Skin epidermis (tissue), 12 donors: ENCODE data around the gene TMEM151B.

ENCODE experiments used
- H3K27ac ChIP-seq, 21 experiments: fragments of 200-600 bp; sonication (generic) in 11 of 21; one replicate each; pipeline ENCODE4 v1.5.0; 2020; ENCODE audit warnings: mild to moderate bottlenecking in 3 of 21, inconsistent platforms in 2 of 21, moderate library complexity in 2 of 21
- H3K4me3 ChIP-seq, 7 experiments: fragments of 200-600 bp; sonication (generic) in 2 of 7; one replicate each; pipeline ENCODE4 v1.5.0; 2020; ENCODE audit warnings: inconsistent platforms in 2 of 7, mild to moderate bottlenecking in 2 of 7, moderate library complexity in 1 of 7

TMEM151B gene

DNA sequence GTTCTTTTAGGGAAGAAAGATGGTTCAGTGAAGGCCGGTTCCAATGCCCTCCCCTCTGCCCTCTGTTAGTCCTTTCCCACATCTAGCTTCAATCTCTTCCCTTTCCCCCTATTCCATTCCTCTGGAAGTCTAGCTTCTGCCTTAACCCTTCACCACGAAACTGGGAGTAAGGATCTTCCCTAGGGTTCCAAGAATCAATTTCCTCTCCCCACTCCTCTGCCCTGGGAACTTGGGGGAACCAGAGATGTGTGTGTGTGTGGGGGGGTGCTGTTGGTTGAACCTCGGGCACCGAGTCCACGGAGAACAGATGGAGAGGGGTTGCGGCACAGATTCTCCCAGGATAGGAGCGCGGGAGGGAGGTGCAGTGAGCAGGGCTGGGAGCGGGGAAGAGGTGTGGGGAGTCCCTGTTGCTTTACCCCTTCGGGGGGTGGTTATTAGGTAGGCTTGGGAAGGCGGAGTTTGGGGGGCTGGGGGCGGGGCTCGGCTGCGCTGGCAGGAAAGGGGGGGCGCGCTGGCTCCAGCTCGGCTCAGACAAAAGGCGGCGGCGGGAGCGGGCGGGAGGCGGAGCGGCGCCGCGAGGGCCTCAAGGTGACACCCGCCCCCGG, at the start of gene TMEM151B:
TSS of gene TMEM151B (plus strand) at position 530 of the 605 bp plus-strand sequence. CDS start 293 bp downstream, outside the sequence.
- H3K27ac ChIP-seq, result no peak within 1 kb of the TSS
- peak within 1 kb of the TSS in 5 of 7 experiments; percentile 17 to 44 (median 25) for H3K4me3 ChIP-seq

GRCh38 chr6:44220913-44221290, 49.3 kb upstream of the TMEM151B start:
- Histone ChIP-seq H3K27ac (peak overlapping the region in 18 of 21 experiments; percentile 47 to 91 (median 80)), H3K4me3 (no peak overlapping the region)

DNA sequence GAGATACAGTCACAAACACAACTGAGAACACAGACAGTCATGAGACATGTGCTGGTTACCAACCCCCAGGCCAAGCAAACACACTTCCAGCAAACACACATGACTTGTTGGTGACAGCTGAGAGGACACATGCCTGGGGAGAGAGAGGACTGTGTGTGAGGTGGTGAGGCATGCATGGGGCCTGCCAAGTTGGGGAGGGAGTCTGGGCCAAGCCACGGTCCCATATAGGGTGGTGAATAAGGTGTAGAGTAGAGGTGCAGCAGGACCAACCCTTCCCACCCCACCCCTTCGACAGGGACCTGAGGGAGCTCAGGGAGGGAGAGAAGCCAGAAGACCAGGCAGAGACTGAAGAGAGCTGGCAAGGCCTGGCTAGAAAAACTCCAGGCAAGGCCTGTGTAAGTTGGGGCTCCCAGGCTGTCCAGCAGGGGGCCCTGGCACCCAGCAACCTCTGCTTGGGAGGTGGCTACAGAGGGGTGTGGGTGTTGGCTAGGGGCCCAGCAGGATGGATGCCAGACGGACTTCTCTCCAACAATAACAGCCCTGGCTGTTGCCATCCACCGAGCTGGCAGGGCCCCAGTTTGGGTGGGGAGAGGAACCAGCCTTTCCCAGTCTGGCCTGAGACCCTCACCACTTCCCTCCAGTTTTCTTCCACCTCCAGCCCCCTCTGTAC, 48.8 kb upstream of the TMEM151B start:
- peak overlapping the region in 1 of 7 experiments; percentile 68 for H3K4me3 ChIP-seq
- peak overlapping the region in 20 of 21 experiments; percentile 39 to 91 (median 77) for H3K27ac ChIP-seq

DNA sequence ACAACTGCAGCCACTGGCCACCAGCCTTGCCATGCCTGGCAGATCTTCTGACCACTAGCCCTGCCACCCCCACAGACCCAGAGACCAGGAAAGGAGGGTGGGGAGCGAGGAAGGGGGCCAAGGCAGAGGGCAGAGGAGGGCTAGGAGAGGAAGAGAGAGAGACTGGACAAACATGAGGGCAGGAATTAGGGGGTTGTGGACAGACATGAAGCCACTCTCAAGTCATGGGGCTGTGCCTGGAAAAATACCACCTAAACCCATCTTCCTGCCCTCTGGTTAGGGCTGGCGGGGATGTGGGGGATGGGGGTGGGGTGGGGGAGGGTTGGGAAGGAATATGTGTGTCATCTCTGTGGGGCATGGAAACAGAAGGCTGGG, 48.3 kb upstream of the TMEM151B start:
- H3K4me3 ChIP-seq, result peak overlapping the region in 1 of 7 experiments; percentile 68
- peak overlapping the region in 20 of 21 experiments; percentile 39 to 91 (median 77) for H3K27ac ChIP-seq

DNA sequence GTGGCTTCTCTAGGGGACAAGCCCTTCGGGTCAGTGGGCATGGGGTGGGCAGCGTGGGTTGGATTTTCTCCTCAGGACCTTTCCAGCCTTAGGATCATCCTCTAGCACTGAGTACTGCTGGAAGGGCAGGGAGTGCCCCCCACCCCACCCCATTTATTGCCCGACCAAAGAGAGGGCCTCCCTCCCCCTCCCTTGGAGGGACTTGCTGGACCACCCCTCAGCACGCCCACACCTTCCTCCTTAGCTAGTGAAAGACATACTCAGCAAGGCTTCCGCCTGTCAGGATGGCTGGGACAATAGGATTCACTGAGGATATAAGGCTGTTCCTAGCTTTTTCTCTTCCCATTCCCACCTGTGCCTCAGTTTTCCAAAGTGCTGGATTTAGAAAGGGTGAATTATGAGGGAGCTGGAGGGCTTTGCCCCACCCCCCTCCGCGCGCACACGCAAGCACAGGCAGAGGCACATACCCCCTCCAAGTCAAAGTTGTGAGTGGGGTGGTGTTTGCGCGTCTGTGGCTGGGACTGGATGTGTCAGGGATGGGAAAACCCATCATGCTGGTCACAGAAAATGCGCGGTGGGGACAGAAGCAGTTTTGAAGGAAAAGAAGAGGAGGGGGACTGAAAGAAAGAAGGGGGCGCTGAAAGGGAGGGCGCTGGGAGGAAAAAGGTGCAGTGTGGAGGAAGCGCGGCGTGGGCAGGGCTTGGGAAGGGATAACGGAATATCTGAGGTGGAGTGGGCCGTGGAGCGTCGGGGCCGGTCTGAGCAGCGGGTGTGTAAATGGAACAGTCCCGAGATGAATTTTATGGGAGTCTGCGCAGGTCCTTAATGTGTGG, 47.5 kb upstream of the TMEM151B start:
- Histone ChIP-seq H3K27ac (peak overlapping the region in 18 of 21 experiments; percentile 39 to 91 (median 80)), H3K4me3 (peak overlapping the region; percentile 52 to 80 (median 61))

GRCh38 chr6:44223319-44224028, 46.8 kb upstream of the TMEM151B start, which contains the start of gene SLC29A1:
SLC29A1 (plus strand) TSS chr6:44223595; CDS start chr6:44227314, 3,719 bp downstream.
- peak within 1 kb of the TSS in 17 of 21 experiments; percentile 39 to 91 (median 82) for H3K27ac ChIP-seq
- H3K4me3 ChIP-seq, result peak within 1 kb of the TSS; percentile 52 to 80 (median 61)

GRCh38 chr6:44224029-44224964, 46.0 kb upstream of the TMEM151B start:
- Histone ChIP-seq H3K27ac (peak overlapping the region in 12 of 21 experiments; percentile 9 to 91 (median 85)), H3K4me3 (peak overlapping the region; percentile 52 to 80 (median 61))

DNA sequence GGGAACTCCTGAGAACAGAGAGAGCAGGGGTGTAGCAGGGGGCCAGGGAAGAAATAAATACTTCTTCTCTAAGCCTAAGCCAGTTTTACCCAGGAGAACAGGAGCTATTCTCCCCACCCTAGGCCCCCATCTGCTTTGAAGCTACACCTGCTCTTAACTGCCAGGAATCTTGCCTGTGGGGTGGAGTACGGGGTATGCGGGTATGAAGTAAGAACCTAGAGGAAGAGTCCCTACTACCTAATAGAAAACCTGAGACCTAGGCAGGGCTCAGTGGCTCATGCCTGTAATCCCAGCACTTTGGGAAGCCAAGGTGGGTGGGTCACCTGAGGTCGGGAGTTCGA, 45.3 kb upstream of the TMEM151B start:
- Histone ChIP-seq H3K4me3 (no peak overlapping the region), H3K27ac (peak overlapping the region in 4 of 21 experiments; percentile 14 to 88 (median 32))

- H3K27ac ChIP-seq, result peak overlapping the region in 6 of 21 experiments; percentile 12 to 55 (median 20)
- no peak overlapping the region for H3K4me3 ChIP-seq
Measured at GRCh38 chr6:44225579-44226325, 44.5 kb upstream of the TMEM151B start.

- no peak overlapping the region for H3K4me3 ChIP-seq
- H3K27ac ChIP-seq, result peak overlapping the region in 10 of 21 experiments; percentile 12 to 74 (median 46)
Measured at GRCh38 chr6:44226368-44227147, 43.7 kb upstream of the TMEM151B start.

DNA sequence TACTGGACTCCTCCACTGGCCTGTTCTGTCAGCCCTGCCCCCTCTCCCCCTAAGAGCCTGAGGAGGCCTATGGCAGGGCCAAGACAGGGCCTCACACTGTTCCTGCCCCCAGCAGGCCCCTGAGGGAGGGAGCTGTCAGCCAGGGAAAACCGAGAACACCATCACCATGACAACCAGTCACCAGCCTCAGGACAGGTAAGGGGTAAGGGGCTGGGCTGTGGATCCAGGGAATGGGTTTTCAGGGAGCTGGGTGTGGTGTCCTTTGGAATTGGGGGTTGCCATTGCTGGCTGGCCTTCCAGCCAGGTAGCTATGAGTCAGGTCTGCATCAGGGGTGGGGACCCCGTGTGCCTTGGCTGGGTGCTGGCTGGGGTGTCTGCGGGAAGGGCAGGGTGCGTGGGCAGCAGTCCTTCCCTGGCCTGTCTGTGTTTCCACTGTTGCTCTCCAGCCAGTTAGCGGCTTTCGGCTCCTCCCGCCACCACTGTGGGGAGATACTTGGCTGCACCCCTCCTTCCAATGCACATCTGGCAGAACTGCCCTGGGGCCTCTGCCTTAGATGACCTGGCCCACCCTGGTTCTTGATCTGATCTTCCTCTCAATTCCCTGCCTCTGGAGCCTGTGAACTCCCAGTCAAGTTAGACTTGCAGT, 43.0 kb upstream of the TMEM151B start:
- H3K4me3 ChIP-seq, result no peak overlapping the region
- H3K27ac ChIP-seq, result peak overlapping the region in 9 of 21 experiments; percentile 1 to 74 (median 55)

DNA sequence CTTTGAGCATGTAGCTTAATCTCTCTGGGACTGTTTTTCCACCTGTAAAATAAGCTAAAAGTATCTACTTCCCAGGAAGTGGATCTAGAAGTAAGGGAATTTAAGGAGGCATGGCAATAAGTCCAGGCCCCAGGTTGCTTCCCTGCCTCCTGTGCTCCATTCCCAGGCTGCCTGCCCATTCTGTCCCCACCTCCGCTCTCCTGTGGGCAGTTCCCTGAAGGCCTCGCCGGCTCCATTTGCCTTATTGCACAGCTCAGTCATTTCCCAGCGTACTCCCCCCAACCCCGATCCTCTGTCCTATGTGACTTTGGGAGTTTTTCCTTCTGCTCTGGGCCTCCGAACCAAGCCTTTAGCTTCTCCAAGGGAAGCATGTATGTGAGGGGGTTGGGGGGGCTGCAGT, 42.2 kb upstream of the TMEM151B start:
- H3K27ac ChIP-seq, result peak overlapping the region in 6 of 21 experiments; percentile 12 to 74 (median 56)
- no peak overlapping the region for H3K4me3 ChIP-seq

DNA sequence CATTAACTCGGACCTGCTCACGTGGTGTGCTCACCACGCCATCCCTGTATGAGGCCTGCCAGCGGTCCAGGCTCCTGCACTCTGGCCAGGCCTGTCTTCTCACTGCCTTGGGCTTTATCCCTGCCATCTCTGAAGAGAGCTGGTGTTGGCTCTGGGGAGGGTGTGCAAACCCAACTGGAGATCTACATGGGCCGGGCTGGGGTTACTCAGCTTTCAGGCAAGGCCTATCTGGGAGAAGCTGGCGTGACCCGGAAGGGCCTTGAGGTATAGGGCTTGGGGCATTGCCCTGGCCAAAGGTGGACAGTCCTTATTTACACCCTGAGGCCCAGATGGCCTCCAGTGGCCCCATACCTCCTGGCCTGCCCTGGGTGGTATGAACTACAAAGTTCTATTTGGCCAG, 41.8 kb upstream of the TMEM151B start:
- Histone ChIP-seq H3K27ac (peak overlapping the region in 3 of 21 experiments; percentile 36 to 74 (median 47)), H3K4me3 (no peak overlapping the region)

- no peak overlapping the region for H3K4me3 ChIP-seq
- peak overlapping the region in 3 of 21 experiments; percentile 36 to 74 (median 47) for H3K27ac ChIP-seq
Measured at GRCh38 chr6:44228836-44229235, 41.4 kb upstream of the TMEM151B start.

DNA sequence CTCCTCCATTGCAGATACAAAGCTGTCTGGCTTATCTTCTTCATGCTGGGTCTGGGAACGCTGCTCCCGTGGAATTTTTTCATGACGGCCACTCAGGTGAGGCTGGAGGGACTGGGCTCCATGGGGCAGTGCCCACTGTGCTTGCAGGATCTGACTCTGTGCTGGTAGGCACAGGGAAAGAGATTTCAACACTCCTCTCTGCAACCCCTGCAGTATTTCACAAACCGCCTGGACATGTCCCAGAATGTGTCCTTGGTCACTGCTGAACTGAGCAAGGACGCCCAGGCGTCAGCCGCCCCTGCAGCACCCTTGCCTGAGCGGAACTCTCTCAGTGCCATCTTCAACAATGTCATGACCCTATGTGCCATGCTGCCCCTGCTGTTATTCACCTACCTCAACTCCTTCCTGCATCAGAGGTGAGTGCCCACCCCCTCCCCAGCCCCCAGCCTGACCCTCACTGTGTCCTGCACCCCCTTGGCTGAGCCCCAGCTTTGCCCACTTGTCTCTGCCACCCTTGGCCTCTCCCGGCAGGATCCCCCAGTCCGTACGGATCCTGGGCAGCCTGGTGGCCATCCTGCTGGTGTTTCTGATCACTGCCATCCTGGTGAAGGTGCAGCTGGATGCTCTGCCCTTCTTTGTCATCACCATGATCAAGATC, 40.7 kb upstream of the TMEM151B start:
- no peak overlapping the region for H3K4me3 ChIP-seq
- peak overlapping the region in 3 of 21 experiments; percentile 2 to 24 (median 10) for H3K27ac ChIP-seq
